Prostate gland (tissue), 2 donors: ENCODE measurements around the gene TSPAN11. TPM values are rescaled to one million over a fixed set of nuclear protein-coding genes. Genes with fewer than 3 reads are reported as not detected.
"Not testable (repeated sequence)": the region's sequence is repeated elsewhere in the genome, so short reads cannot be mapped to it uniquely, and the experiment has no call there.

Experiments used
- DNase-seq: peaks from one replicate; pipeline ENCODE4 v3.0.0-alpha.2; 2019; ENCODE audit warnings: low spot score
- H3K27ac ChIP-seq, 2 donors: fragments of 200-600 bp; sonication (generic); 2 replicates each; pipeline ENCODE4 v1.5.1; 2017 to 2019
- H3K27me3 ChIP-seq: fragments of 200-600 bp; sonication (generic); replicated peaks from 2 replicates; pipeline ENCODE4 v1.5.1; 2019; ENCODE audit not compliant: insufficient read depth
- H3K36me3 ChIP-seq, 2 donors: fragments of 200-600 bp; sonication (generic); 1 replicate in 1 of 2; 2 replicates in 1 of 2; pipeline versions ENCODE4 v1.5.1 to v1.8.1; 2017 to 2019
- H3K4me1 ChIP-seq: fragments of 200-600 bp; sonication (generic); replicated peaks from 2 replicates; pipeline ENCODE4 v1.5.1; 2019
- H3K4me3 ChIP-seq, 2 donors: fragments of 200-600 bp; sonication (generic); 2 replicates each; pipeline ENCODE4 v1.5.1; 2017 to 2019
- H3K9me3 ChIP-seq: fragments of 200-600 bp; sonication (generic); 2 replicates; pipeline ENCODE4 v1.5.1; 2017
- POLR2A ChIP-seq: fragments of 450-650 bp; IDR thresholded peaks from one replicate; pipeline ENCODE4 v1.6.1; 2016; ENCODE audit warnings: antibody characterized with exemption, mild to moderate bottlenecking
- POLR2AphosphoS5 ChIP-seq: sonication (generic); formaldehyde crosslinking; IDR thresholded peaks from one replicate; pipeline ENCODE4 v1.6.1; 2017; ENCODE audit warnings: antibody characterized with exemption
- WGBS: methylation state at CpG from one replicate; pipeline ENCODE4 v1.1.5; 2018; 5-methylcytosine and 5-hydroxymethylcytosine counted together
- intact Hi-C: fragments of 100-400 bp; cut with DNase I; formaldehyde crosslinking; loops from one replicate; pipeline ENCODE4 v1.14.2; 2022
- total RNA-seq, 2 donors: library from RNA; depleted of rRNA; stranded (reverse); fragments of >200 nt; gene quantifications; one replicate each; pipeline ENCODE4 v1.1.0, GENCODE V29; 2016
- TF ChIP-seq, protein P1 (sequence below), 4 experiments: fragments of 200-600 bp in 2 of 4; fragments of 450-650 bp in 2 of 4; sonication (generic) in 2 of 4; IDR thresholded peaks; 1 replicate in 3 of 4; 2 replicates in 1 of 4; pipeline ENCODE4 v1.5.1; 2016 to 2019; ENCODE audit warnings: antibody characterized with exemption in 4 of 4, mild to moderate bottlenecking in 2 of 4, moderate library complexity in 2 of 4

The TSPAN11 gene
- total RNA-seq, 2 donors from 2014 or later, result 1.0 to 4.1 TPM

DNA sequence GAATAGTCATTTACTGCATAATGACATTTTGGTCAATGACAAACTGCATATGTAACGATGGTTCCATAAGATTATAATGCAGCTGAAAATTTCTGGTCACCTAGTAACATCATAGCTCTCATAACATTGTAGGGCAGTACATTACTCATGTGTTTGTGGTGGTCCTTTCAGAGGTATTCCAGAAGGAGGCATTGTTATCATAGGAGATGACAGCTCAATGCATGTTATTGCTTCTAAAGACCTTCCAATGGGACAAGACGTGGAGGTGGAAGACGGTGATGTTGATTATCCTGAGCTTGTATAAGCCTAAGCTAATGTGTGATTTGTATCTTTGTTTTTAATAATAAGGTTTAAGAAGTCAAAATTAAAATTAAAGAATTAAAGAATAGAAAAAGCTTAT lies 43.8 kb upstream of the TSPAN11 start:
- TF ChIP-seq, protein P1, sequence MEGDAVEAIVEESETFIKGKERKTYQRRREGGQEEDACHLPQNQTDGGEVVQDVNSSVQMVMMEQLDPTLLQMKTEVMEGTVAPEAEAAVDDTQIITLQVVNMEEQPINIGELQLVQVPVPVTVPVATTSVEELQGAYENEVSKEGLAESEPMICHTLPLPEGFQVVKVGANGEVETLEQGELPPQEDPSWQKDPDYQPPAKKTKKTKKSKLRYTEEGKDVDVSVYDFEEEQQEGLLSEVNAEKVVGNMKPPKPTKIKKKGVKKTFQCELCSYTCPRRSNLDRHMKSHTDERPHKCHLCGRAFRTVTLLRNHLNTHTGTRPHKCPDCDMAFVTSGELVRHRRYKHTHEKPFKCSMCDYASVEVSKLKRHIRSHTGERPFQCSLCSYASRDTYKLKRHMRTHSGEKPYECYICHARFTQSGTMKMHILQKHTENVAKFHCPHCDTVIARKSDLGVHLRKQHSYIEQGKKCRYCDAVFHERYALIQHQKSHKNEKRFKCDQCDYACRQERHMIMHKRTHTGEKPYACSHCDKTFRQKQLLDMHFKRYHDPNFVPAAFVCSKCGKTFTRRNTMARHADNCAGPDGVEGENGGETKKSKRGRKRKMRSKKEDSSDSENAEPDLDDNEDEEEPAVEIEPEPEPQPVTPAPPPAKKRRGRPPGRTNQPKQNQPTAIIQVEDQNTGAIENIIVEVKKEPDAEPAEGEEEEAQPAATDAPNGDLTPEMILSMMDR (IDR thresholded peaks at IDR 0.05), result no peak
- TF ChIP-seq POLR2A, result no peak
- intact Hi-C loops, result no loop called here
- H3K4me3 ChIP-seq, result no peak overlapping the region
- no peak overlapping the region for H3K27ac ChIP-seq
- DNase-seq, result no peak
- WGBS, result 88% methylated on average over 3 of the region's 3 CpGs
- no peaks in the 10 kb centered on the region for H3K27me3 ChIP-seq
- no peaks in the 10 kb centered on the region for H3K9me3 ChIP-seq
- no peaks in the 10 kb centered on the region for H3K4me1 ChIP-seq
- no peaks in the 10 kb centered on the region for H3K36me3 ChIP-seq

DNA sequence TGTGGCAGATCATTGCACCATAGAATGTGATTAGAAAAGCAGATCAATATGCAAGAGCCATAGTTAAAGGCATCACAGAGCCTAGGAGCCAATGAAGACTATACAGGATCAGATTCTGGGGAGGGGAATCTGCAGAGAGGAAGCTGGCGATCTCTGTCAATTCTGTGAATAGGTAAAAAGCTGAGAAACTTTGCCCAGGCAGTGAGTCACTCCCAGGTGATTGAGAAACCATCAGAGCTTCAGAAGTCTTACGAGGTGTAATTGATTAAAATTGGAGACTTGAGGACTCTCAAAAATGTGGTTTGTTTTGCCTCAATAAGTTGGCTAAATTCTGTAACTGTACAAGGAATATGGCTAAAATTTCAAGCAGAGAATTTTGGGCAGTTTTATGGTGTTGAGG lies 41.7 kb upstream of the TSPAN11 start:
- Histone ChIP-seq H3K9me3 (no peaks in the 10 kb centered on the region), H3K4me1 (no peaks in the 10 kb centered on the region), H3K36me3 (no peaks in the 10 kb centered on the region), H3K27me3 (no peaks in the 10 kb centered on the region), H3K27ac (no peak overlapping the region), H3K4me3 (no peak overlapping the region)
- whole genome bisulfite sequencing, result 58% methylated on average over 2 of the region's 2 CpGs
- no peak for DNase-seq
- intact Hi-C loops, result no loop called here
- TF ChIP-seq, protein P1 (IDR thresholded peaks at IDR 0.05), result no peak

DNA sequence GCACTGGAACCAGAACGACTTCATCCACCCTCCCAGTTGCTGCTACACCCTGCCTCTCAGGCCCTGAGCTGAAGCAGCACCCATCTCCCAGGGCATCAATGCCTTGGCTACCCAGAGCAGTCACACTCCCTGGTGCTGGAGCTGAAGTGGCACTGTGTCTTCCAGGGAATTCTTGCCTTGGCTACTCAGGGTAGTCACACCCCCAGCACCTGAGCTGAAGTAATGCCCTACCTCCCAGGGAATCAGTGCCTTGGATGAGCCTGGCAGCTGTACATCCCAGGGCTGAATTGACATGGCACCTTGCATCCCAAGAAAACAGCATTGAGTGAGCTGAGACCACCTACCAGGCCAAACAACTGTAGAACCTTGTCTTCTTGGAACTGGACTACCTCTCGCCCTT lies 41.2 kb upstream of the TSPAN11 start:
- H3K36me3 ChIP-seq, result no peaks in the 10 kb centered on the region
- H3K27ac ChIP-seq, result no peak overlapping the region
- no peak for DNase-seq
- TF ChIP-seq, protein P1 (IDR thresholded peaks at IDR 0.05), result no peak
- TF ChIP-seq POLR2AphosphoS5 (no peak), POLR2A (no peak)
- 81% methylated on average over 2 of the region's 2 CpGs for WGBS
- H3K4me1 ChIP-seq, result no peaks in the 10 kb centered on the region
- H3K9me3 ChIP-seq, result no peaks in the 10 kb centered on the region
- intact Hi-C loops, result no loop called here
- no peaks in the 10 kb centered on the region for H3K27me3 ChIP-seq
- no peak overlapping the region for H3K4me3 ChIP-seq

DNA sequence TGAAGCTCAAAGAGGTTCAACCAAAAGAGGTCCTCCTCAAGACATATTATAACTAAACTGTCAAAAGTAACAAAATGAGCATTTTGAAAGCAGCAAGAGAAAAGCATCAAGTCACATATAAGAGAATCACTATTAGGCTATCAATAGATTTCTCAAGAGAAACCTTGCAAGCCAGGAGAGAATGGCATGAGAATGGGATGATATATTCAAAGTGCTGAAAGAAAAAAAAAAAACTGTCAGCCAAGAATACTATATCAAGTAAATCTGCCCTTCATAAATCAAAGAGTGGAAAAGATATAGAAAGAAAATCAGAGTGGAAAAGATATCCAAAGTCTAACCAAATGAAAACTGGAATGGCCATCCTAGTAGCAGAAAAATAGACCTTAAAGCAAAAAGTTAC lies 39.3 kb upstream of the TSPAN11 start:
- no peak overlapping the region for H3K27ac ChIP-seq
- H3K4me3 ChIP-seq, result no peak overlapping the region
- TF ChIP-seq, protein P1 (IDR thresholded peaks at IDR 0.05), result no peak
- TF ChIP-seq POLR2AphosphoS5 (no peak), POLR2A (no peak)
- H3K9me3 ChIP-seq, result no peaks in the 10 kb centered on the region
- no peaks in the 10 kb centered on the region for H3K4me1 ChIP-seq
- intact Hi-C loops, result no loop called here
- H3K36me3 ChIP-seq, result no peaks in the 10 kb centered on the region
- no peak for DNase-seq
- no peaks in the 10 kb centered on the region for H3K27me3 ChIP-seq

DNA sequence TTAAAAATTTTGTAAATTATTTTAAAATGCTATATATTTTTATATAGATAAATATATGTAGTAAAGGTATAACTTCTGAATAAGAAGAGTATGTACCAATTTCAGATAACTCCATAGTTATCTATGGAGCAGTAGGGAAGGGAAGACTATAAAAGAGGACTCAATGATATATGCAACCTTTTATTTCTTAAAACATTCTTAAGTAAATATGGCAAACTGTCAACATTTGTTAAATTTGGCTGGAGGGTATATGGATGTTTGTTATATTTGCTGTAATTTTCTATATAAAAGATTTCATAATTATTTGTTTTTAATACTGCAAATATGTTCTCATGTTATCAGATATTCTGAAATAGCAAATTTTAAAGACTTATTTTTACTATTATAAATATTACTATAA lies 38.3 kb upstream of the TSPAN11 start:
- TF ChIP-seq POLR2AphosphoS5 (no peak), POLR2A (no peak)
- TF ChIP-seq, protein P1 (IDR thresholded peaks at IDR 0.05), result no peak
- DNase-seq, result no peak
- Histone ChIP-seq H3K4me3 (no peak overlapping the region), H3K4me1 (no peaks in the 10 kb centered on the region), H3K36me3 (no peaks in the 10 kb centered on the region), H3K27ac (no peak overlapping the region), H3K27me3 (no peaks in the 10 kb centered on the region), H3K9me3 (no peaks in the 10 kb centered on the region)
- intact Hi-C loops, result no loop called here

DNA sequence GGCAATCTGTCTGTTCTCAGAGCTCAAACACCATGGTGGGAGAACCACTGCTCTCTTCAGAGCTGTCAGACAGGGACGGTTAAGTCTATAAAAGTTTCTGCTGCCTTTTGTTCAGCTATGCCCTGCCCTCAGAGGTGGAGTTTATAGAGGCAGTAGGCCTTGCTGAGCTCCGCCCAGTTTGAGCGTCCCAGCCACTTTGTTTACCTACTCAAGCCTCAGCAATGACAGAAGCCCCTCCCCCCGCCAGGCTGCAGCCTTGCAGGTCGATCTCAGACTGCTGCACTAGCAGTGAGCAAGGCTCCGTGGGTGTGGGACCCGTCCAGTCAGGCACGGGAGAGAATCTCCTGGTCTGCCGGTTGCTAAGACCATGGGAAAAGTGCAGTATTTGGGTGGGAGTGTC lies 32.0 kb upstream of the TSPAN11 start:
- WGBS, result 52% methylated on average over 9 of the region's 9 CpGs
- intact Hi-C loops, H3K27me3 ChIP-seq, H3K27ac ChIP-seq, H3K36me3 ChIP-seq, H3K9me3 ChIP-seq, H3K4me1 ChIP-seq, H3K4me3 ChIP-seq, DNase-seq: not testable (repeated sequence)
